Mucosa of stomach (tissue), 1 donor: Measurements from ENCODE around the gene LNX1.

Source experiments
- H3K27me3 ChIP-seq: one replicate; pipeline ENCODE4 v1.7.0; 2013; ENCODE audit warnings: mild to moderate bottlenecking, low read length; ENCODE audit not compliant: control insufficient read depth, insufficient read depth
- H3K36me3 ChIP-seq: one replicate; pipeline ENCODE4 v1.7.0; 2013; ENCODE audit warnings: low read length; ENCODE audit not compliant: control insufficient read depth, insufficient read depth
- H3K4me1 ChIP-seq: one replicate; pipeline ENCODE4 v1.7.0; 2013; ENCODE audit warnings: mild to moderate bottlenecking, low read length; ENCODE audit not compliant: control insufficient read depth, insufficient read depth
- H3K4me3 ChIP-seq: one replicate; pipeline ENCODE4 v1.7.0; 2013; ENCODE audit warnings: low read length
- H3K9ac ChIP-seq: one replicate; pipeline ENCODE4 v1.7.0; 2013; ENCODE audit warnings: mild to moderate bottlenecking, low read length, moderate library complexity
- H3K9me3 ChIP-seq: one replicate; pipeline ENCODE4 v1.7.0; 2013; ENCODE audit warnings: mild to moderate bottlenecking, low read length, moderate library complexity; ENCODE audit not compliant: control insufficient read depth
- donor health status: Pancreatic carcinoma.

The LNX1 gene

DNA sequence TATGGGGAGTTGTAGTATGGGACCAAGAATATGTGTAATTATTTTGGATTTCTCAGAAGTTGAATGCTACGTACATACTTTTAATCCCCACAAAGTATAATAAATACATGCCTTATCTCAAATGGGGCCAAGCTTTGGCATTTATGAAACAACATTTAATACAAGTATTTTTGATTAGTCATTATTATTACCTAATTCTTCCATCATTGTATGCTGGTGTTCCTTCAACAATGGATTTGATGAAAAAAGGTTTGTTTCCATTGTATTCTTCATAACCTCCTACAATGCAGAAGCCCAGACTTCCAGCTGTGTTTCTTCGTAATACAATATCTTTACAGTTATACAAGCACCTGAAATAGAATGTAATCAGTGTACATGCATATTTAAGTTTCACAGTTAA, 130.0 kb downstream of the LNX1 start:
- no peaks in the 10 kb centered on the region for H3K36me3 ChIP-seq
- no peaks in the 10 kb centered on the region for H3K9me3 ChIP-seq
- H3K9ac ChIP-seq = no peak overlapping the region
- no peak overlapping the region for H3K4me3 ChIP-seq
- H3K4me1 ChIP-seq = no peaks in the 10 kb centered on the region
- no peaks in the 10 kb centered on the region for H3K27me3 ChIP-seq

DNA sequence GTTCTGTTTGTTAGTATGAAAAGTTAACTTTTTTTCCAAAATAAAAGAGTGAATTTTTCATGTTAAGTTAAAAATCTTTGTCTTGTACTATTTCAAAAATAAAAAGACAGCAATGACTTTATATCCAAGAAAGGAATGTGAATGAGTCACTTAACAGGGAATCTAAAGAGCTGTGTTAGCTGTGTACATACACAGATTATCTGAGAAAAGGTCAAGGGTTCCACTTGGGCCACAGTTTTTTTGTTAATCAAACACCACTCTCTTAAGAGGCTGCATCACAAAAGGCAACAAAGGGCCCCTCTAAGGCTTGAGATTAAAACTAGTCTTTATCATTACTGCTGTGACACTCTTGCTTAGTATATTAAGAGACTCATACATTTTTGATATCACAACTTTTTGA, 131.7 kb downstream of the LNX1 start:
- H3K36me3 ChIP-seq = no peaks in the 10 kb centered on the region
- H3K4me1 ChIP-seq = peaks cover 6% of the 10 kb centered on the region
- no peaks in the 10 kb centered on the region for H3K27me3 ChIP-seq
- H3K9ac ChIP-seq = no peak overlapping the region
- H3K9me3 ChIP-seq = no peaks in the 10 kb centered on the region
- H3K4me3 ChIP-seq = no peak overlapping the region

DNA sequence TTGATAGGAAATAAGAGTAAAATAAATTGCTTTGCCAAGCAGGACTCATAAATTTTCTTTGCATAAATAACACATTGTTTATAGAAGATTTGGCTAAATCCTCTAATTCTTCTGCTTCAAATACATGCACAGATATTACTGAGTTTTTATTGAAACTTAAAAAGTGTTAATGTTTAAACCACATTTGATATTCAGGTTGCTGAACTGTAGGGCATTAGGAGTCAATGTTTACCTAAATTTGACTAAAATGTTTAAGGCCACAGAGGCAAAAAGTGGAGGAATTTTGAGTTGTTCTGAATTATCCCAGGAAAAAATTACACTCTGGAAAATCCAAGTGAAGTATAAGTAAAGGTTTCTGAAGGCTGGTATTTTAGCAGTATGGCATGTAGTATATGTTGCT, 135.1 kb downstream of the LNX1 start:
- no peaks in the 10 kb centered on the region for H3K9me3 ChIP-seq
- H3K4me1 ChIP-seq = peaks cover 6% of the 10 kb centered on the region
- no peaks in the 10 kb centered on the region for H3K36me3 ChIP-seq
- H3K27me3 ChIP-seq = no peaks in the 10 kb centered on the region
- H3K4me3 ChIP-seq = no peak overlapping the region
- no peak overlapping the region for H3K9ac ChIP-seq

DNA sequence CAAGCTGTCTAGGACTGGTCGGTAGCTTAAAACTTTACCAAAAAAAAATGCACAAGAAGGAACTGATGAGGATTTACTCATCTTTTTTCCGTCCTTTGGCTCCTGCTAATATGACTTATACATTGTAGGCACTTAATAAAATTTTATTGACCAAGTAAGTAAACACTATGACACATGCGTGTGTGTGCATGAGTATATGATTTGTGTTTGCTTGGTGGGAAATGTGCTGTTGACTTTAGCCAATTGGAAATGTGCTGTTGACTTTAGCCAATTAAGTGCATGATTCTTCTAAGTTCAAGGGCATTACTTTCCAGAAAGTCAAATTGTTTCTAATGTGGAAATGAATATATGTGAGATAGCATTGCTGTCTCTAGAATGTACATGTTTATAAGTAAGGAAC, 135.5 kb downstream of the LNX1 start:
- peaks cover 6% of the 10 kb centered on the region for H3K4me1 ChIP-seq
- H3K27me3 ChIP-seq = no peaks in the 10 kb centered on the region
- no peak overlapping the region for H3K9ac ChIP-seq
- no peaks in the 10 kb centered on the region for H3K36me3 ChIP-seq
- no peak overlapping the region for H3K4me3 ChIP-seq
- H3K9me3 ChIP-seq = no peaks in the 10 kb centered on the region

DNA sequence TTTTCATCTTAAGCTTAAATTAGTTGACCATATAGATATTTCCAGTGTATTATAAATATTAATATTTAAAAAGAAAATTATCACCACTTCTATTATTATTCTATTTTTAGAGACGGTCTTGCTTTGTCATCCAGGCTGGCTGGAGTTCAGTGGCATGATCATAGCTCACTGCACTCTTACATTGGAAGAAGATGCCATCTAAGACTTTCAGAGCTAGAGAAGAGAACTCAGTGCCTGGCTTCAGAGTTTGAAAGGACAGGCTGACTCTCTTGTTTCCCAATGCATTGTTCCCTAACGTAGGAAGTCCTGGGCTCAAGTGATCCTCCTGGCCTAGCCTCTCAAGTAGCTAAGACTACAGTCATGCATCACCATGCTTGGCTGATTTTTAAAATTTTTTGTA, 137.9 kb downstream of the LNX1 start:
- Histone ChIP-seq H3K9me3 (no peaks in the 10 kb centered on the region), H3K36me3 (no peaks in the 10 kb centered on the region), H3K27me3 (no peaks in the 10 kb centered on the region), H3K4me3 (no peak overlapping the region), H3K9ac (no peak overlapping the region), H3K4me1 (peaks cover 6% of the 10 kb centered on the region)

DNA sequence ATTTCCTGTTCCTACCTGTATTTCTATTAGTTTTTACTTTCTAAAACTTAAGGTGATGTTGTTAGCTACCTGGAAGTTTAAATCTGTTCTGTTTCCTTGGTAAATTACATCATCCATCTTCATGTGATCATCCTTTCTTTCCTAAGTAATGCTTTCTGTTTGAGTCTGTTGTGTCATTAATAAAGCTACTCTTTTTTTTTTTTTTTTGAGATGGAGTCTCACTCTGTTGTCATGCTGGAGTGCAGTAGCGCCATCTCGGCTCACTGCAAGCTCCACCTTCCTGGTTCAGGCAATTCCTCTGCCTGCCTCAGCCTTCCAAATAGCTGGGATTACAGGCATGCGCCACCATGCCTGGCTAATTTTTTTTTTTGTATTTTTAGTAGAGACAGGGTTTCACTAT, 140.5 kb downstream of the LNX1 start:
- Histone ChIP-seq H3K9me3 (no peaks in the 10 kb centered on the region), H3K4me3 (no peak overlapping the region), H3K9ac (no peak overlapping the region), H3K4me1 (peaks cover 3% of the 10 kb centered on the region), H3K36me3 (no peaks in the 10 kb centered on the region), H3K27me3 (no peaks in the 10 kb centered on the region)

DNA sequence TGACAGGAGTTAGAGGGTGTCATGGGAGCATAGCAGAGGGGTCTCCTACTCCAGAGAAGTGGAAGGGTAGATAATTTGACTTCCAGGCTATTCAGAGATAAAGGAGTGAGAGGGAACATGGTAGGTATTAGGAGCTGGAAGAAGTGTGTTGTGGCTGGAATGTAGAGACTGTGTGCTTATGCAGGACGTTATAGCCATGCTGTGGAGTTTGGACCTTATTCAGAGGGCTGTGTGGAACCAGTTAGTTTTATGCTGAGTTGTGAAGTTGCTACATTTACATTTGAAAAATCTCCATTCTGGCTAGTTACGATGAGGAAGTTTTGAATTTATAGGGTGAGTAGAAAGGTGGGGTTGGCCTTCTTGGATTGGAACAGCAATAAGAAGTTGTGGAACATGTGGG, 146.3 kb downstream of the LNX1 start:
- Histone ChIP-seq H3K27me3 (no peaks in the 10 kb centered on the region), H3K9me3 (no peaks in the 10 kb centered on the region), H3K36me3 (no peaks in the 10 kb centered on the region), H3K4me3 (no peak overlapping the region), H3K9ac (no peak overlapping the region), H3K4me1 (no peaks in the 10 kb centered on the region)

DNA sequence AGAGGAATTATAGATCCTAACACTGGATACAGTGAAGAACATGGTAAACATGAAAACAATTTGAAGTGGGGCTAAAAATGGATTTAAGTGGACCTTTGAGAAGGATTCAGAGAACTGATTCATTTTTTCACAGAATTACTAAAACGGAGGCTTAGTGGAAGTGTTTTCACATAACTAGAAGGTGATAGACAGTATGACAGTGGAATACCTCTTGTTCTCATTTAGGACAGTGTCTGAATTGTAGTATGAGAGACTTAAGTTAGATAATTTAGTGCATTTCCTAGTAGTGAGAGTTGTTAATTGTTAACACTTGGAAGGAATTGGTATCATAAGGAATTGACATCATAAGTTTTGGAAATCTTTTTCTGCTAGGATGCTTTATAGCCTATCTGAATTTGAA, 149.7 kb downstream of the LNX1 start:
- H3K4me3 ChIP-seq = no peak overlapping the region
- H3K27me3 ChIP-seq = no peaks in the 10 kb centered on the region
- H3K36me3 ChIP-seq = no peaks in the 10 kb centered on the region
- no peaks in the 10 kb centered on the region for H3K9me3 ChIP-seq
- no peaks in the 10 kb centered on the region for H3K4me1 ChIP-seq
- no peak overlapping the region for H3K9ac ChIP-seq

DNA sequence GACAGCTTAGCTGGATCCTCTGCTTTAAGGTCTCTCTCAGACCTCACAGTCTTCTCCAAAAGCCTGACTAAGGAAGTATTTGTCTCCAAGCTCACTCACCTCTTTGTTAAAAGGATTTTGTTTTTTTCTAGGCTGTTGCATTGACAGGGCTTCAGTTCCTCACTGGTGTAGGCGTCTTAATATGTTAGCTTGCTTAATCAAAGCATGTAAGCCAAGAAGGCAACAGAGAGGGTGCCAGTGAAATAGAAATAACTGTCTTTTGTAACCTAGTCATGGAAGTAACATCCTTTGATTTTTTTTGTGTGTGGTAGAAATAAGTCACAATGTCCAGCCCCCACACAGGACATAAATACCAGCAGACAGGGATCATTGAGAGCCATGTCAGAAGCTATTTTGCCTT, 155.0 kb downstream of the LNX1 start:
- Histone ChIP-seq H3K4me1 (no peaks in the 10 kb centered on the region), H3K36me3 (no peaks in the 10 kb centered on the region), H3K27me3 (no peaks in the 10 kb centered on the region), H3K9ac (no peak overlapping the region), H3K4me3 (no peak overlapping the region), H3K9me3 (no peaks in the 10 kb centered on the region)

DNA sequence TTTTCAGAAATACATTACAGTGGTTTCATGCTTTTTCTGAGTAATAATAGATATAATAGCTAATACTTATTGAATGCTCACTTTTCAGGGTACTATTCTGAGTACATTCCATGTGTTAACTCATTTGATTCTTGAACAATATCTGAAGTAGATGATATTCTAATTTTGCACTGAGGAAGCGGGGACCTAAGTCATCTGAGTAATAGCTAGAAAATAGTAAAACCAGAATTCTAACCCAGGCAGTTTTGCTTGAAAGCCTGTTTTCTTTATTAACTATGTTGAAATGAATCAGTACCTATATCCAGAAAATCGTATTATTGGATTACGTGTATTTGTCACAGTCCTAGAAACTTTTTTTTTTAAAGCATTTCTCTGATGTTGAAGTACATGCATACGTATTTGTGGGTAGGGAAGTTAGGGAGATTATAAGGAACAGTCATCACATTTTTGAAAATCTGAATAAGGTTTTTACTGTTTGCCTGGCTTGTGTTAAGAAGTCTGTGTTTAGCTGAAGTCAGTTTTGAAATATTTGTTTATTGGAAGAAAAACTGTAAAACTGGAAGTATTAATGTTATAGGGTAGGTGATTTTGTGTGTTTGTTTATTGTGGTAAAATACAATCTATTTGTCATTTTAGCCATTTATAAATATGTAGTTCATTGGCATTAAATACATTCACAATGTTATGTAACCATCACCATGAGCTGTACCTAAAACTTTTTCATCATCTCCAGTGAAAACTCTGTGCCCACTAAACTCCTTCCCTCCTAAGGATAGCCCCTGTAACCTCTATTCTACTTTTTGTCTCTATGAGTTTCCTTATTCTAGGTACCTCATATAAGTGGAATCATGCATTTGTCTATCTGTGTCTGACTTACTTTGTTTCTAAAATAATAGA, 158.5 kb downstream of the LNX1 start:
- Histone ChIP-seq H3K36me3 (no peaks in the 10 kb centered on the region), H3K9me3 (no peaks in the 10 kb centered on the region), H3K27me3 (no peaks in the 10 kb centered on the region)

DNA sequence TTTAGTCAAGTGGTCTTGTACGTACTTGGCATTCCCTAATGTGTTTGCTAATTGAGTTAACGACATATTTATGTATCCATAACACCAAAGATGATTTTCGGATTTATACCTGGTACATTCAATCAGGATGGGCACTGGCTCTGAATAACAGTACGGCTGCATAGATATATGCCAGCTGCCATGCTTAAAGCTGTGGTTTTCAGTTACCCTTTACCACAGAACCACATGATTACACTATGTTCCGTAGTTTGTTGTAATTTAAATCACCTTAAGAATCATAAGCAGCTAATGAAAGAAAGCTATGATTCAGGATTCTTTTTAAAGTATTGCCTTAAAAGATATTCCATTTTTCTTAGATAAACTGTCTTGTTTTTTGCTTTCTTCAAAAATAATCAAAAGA, 160.2 kb downstream of the LNX1 start:
- no peak overlapping the region for H3K4me3 ChIP-seq
- H3K9ac ChIP-seq = no peak overlapping the region
- no peaks in the 10 kb centered on the region for H3K36me3 ChIP-seq
- H3K27me3 ChIP-seq = no peaks in the 10 kb centered on the region
- no peaks in the 10 kb centered on the region for H3K9me3 ChIP-seq
- no peaks in the 10 kb centered on the region for H3K4me1 ChIP-seq

More for the DNA sequence above, 158.5 kb downstream of the LNX1 start:
- Histone ChIP-seq H3K9ac (no peak overlapping the region), H3K4me3 (no peak overlapping the region), H3K4me1 (no peaks in the 10 kb centered on the region)

DNA sequence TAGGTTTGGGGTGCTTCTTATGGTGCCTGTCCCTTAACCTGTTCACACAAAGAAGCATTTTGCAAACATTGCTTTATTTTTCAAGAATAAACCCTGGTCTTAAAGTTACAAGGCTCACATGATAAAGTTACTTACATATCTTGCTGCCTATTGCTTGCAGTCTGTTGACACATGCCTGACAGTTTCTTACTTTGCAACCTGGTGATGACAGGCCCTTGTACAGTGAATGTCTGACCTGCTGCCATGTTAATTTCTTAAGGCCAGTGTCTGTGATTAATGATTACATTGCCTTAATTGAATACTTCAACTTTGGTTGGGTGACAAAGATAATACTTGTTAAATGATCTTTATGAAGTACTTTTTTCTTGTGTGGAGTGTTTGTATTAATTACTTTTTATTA, 163.9 kb downstream of the LNX1 start:
- H3K9ac ChIP-seq = no peak overlapping the region
- no peaks in the 10 kb centered on the region for H3K9me3 ChIP-seq
- H3K36me3 ChIP-seq = no peaks in the 10 kb centered on the region
- H3K4me3 ChIP-seq = no peak overlapping the region
- H3K27me3 ChIP-seq = no peaks in the 10 kb centered on the region
- no peaks in the 10 kb centered on the region for H3K4me1 ChIP-seq

DNA sequence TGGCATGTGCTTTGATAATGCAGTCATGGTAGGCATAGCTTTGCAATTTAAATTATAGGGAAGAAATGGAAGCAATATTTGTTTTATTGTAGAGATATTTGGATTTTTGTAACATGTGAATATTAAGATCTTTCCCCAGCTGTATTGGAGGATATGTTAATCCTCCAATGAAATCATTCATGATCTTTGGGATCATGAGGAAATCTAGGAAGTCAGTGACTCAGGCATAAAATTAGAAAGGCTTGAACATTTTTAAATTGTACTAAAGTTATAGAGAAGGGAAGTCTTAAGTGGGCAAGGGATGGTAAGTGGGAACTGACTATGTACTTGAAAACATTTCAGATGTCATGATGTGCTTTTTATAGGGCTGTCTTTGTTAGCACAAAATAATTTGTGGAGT, 167.0 kb downstream of the LNX1 start:
- no peak overlapping the region for H3K4me3 ChIP-seq
- no peaks in the 10 kb centered on the region for H3K36me3 ChIP-seq
- H3K27me3 ChIP-seq = no peaks in the 10 kb centered on the region
- H3K9ac ChIP-seq = no peak overlapping the region
- no peaks in the 10 kb centered on the region for H3K9me3 ChIP-seq
- no peaks in the 10 kb centered on the region for H3K4me1 ChIP-seq
